ENCODE measurements around the gene FRAS1. TPM values are rescaled to one million over a fixed set of nuclear protein-coding genes. Genes with fewer than 3 reads are reported as not detected.

Gene FRAS1
- total RNA-seq, 2 experiments from 2014 or later = not detected

GRCh38 chr4:78068481-78068880 lies 11.4 kb downstream of the FRAS1 start:
- H3K4me1 ChIP-seq (ENCODE audit: insufficient read depth, low read length) = no peaks in the 10 kb centered on the region
- no peak for TF ChIP-seq CTCF (IDR thresholded peaks at IDR 0.05)
- Mint-ChIP-seq H3K9me3 (no peaks in the 10 kb centered on the region), H3K27me3 (peaks cover 74% of the 10 kb centered on the region), H3K4me3 (no peak overlapping the region), H3K4me1 (ENCODE audit: low read depth) (no peaks in the 10 kb centered on the region), H3K27ac (no peak overlapping the region), H3K36me3 (ENCODE audit: low read depth) (no peaks in the 10 kb centered on the region)
- H3K9me3 ChIP-seq (ENCODE audit: control insufficient read depth in 1 of 2, insufficient read depth in 1 of 2, low read length in 2 of 2) = no peaks in the 10 kb centered on the region
- ChIA-PET POLR2A (no interaction called here), CTCF (no interaction called here)
- H3K27me3 ChIP-seq (ENCODE audit: control insufficient read depth in 1 of 2, insufficient read depth in 2 of 2, low read length in 2 of 2) = peaks cover 5 to 36% of the 10 kb centered on the region in 2 experiments
- intact Hi-C loops (cut with DNase I, micrococcal nuclease) = no loop called here
- DNase-seq (no peak), ATAC-seq (ENCODE audit: poor library complexity) (no peak)
- H3K4me3 ChIP-seq (ENCODE audit: low read length) = no peak overlapping the region
- H3K36me3 ChIP-seq (ENCODE audit: insufficient read depth, low read length) = no peaks in the 10 kb centered on the region
- H3K27ac ChIP-seq (ENCODE audit: low read depth in 1 of 2, low read length in 2 of 2) = no peak overlapping the region

GRCh38 chr4:78069319-78069718 lies 12.2 kb downstream of the FRAS1 start:
- Mint-ChIP-seq H3K27ac (no peak overlapping the region), H3K4me1 (ENCODE audit: low read depth) (no peaks in the 10 kb centered on the region), H3K36me3 (ENCODE audit: low read depth) (no peaks in the 10 kb centered on the region), H3K9me3 (no peaks in the 10 kb centered on the region), H3K4me3 (no peak overlapping the region), H3K27me3 (peaks cover 76% of the 10 kb centered on the region)
- no peaks in the 10 kb centered on the region for H3K4me1 ChIP-seq (ENCODE audit: insufficient read depth, low read length)
- peaks cover 5 to 38% of the 10 kb centered on the region in 2 experiments for H3K27me3 ChIP-seq (ENCODE audit: control insufficient read depth in 1 of 2, insufficient read depth in 2 of 2, low read length in 2 of 2)
- ChIA-PET POLR2A (no interaction called here), CTCF (no interaction called here)
- intact Hi-C loops (cut with DNase I, micrococcal nuclease) = no loop called here
- no peaks in the 10 kb centered on the region for H3K36me3 ChIP-seq (ENCODE audit: insufficient read depth, low read length)
- no peaks in the 10 kb centered on the region for H3K9me3 ChIP-seq (ENCODE audit: control insufficient read depth in 1 of 2, insufficient read depth in 1 of 2, low read length in 2 of 2)
- TF ChIP-seq CTCF (IDR thresholded peaks at IDR 0.05) = no peak
- H3K27ac ChIP-seq (ENCODE audit: low read depth in 1 of 2, low read length in 2 of 2) = no peak overlapping the region
- ATAC-seq (ENCODE audit: poor library complexity) (no peak), DNase-seq (no peak)
- no peak overlapping the region for H3K4me3 ChIP-seq (ENCODE audit: low read length)

GRCh38 chr4:78069859-78070258 lies 12.7 kb downstream of the FRAS1 start:
- H3K27ac ChIP-seq (ENCODE audit: low read depth in 1 of 2, low read length in 2 of 2) = no peak overlapping the region
- H3K4me1 ChIP-seq (ENCODE audit: insufficient read depth, low read length) = no peaks in the 10 kb centered on the region
- H3K9me3 Mint-ChIP-seq = no peaks in the 10 kb centered on the region
- no peak overlapping the region for H3K27ac Mint-ChIP-seq
- intact Hi-C loops (cut with DNase I, micrococcal nuclease) = no loop called here
- DNase-seq = no peak
- H3K4me1 Mint-ChIP-seq (ENCODE audit: low read depth) = no peaks in the 10 kb centered on the region
- H3K36me3 Mint-ChIP-seq (ENCODE audit: low read depth) = no peaks in the 10 kb centered on the region
- H3K4me3 Mint-ChIP-seq = no peak overlapping the region
- no peaks in the 10 kb centered on the region for H3K36me3 ChIP-seq (ENCODE audit: insufficient read depth, low read length)
- H3K27me3 Mint-ChIP-seq = peaks cover 77% of the 10 kb centered on the region
- no peak overlapping the region for H3K4me3 ChIP-seq (ENCODE audit: low read length)
- ChIA-PET POLR2A (no interaction called here), CTCF (no interaction called here)
- no peak for TF ChIP-seq CTCF (IDR thresholded peaks at IDR 0.05)
- H3K9me3 ChIP-seq (ENCODE audit: control insufficient read depth in 1 of 2, insufficient read depth in 1 of 2, low read length in 2 of 2) = no peaks in the 10 kb centered on the region
- peaks cover 5 to 43% of the 10 kb centered on the region in 2 experiments for H3K27me3 ChIP-seq (ENCODE audit: control insufficient read depth in 1 of 2, insufficient read depth in 2 of 2, low read length in 2 of 2)
- no peak for ATAC-seq (ENCODE audit: poor library complexity)

Data from CD4-positive, alpha-beta T cell (primary cell).